Measurements from ENCODE around the gene SLC28A1. TPM values are rescaled to one million over a fixed set of nuclear protein-coding genes. Genes with fewer than 3 reads are reported as not detected.

Gene SLC28A1
- total RNA-seq, 4 donors from 2014 or later, result not detected

DNA sequence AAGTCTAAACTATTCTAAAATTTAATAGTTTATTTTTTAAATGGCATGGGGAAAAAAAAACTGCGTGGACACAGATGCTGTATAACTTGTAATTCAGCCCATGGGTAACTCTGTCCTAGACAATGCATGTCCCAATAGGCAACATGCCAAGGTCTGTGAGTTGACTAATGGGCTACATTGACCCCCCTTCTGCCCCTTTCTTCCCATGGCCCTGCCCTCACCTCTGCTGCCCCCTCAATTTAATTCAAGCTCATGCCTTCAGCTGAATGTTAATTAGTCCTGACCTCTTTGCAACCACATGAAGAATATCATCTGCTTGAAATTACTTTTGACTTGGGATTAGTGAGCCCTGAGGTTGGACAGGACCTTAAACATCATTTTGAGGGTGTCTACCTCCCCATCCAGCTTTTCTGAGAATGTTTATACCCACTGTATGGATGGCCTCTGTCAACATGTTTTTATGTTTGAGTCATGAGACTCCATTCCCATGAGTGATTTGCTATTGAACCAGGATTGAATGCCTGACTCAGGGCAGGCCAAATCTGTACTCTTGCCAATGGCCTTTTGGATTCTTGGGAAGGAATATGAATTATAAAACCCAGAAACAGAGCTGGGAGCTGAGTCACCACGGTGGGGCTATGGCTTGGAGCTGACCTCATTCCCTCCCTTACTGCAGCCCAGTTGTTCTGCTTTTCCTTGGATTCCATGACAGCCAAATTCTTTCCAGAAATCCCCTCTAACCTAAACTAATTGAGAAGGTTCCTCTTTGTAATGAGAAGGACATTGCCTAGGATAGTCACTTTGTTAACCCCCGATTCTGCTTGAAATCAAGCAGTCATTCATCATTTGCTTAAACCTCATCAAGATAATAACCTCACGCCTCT, 63.7 kb downstream of the SLC28A1 start:
- TF ChIP-seq EP300 (IDR thresholded peaks at IDR 0.05; ENCODE audit: low read depth), result no peak
- TF ChIP-seq POLR2AphosphoS5 (IDR thresholded peaks at IDR 0.05), result peak in 1 of 3 donors; percentile 17
- TF ChIP-seq POLR2A (IDR thresholded peaks at IDR 0.05), result no peak
- TF ChIP-seq, protein P1, sequence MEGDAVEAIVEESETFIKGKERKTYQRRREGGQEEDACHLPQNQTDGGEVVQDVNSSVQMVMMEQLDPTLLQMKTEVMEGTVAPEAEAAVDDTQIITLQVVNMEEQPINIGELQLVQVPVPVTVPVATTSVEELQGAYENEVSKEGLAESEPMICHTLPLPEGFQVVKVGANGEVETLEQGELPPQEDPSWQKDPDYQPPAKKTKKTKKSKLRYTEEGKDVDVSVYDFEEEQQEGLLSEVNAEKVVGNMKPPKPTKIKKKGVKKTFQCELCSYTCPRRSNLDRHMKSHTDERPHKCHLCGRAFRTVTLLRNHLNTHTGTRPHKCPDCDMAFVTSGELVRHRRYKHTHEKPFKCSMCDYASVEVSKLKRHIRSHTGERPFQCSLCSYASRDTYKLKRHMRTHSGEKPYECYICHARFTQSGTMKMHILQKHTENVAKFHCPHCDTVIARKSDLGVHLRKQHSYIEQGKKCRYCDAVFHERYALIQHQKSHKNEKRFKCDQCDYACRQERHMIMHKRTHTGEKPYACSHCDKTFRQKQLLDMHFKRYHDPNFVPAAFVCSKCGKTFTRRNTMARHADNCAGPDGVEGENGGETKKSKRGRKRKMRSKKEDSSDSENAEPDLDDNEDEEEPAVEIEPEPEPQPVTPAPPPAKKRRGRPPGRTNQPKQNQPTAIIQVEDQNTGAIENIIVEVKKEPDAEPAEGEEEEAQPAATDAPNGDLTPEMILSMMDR (IDR thresholded peaks at IDR 0.05), result no peak
- intact Hi-C loops (cut with DNase I; ENCODE audit: low total_unique reads) (no loop called here), in situ Hi-C loops (cut with MboI; ENCODE audit: low pct_ligation_motif_present in 1 of 4, low pct_unique_long_range_greater_than_20kb in 1 of 4, low sequenced_read_pairs in 3 of 4) (no loop called here)
- peak overlapping the region in 2 of 4 donors; percentile 25 to 50 for H3K27ac ChIP-seq
- H3K4me3 ChIP-seq, result no peak overlapping the region
- no peaks in the 10 kb centered on the region for H3K27me3 ChIP-seq
- H3K4me1 ChIP-seq, result no peaks in the 10 kb centered on the region
- no peaks in the 10 kb centered on the region for H3K36me3 ChIP-seq
- no peaks in the 10 kb centered on the region for H3K9me3 ChIP-seq
- no peak for DNase-seq
- 66 to 68% methylated on average over 3 to 4 of the region's 4 CpGs for WGBS, 2 donors (ENCODE audit: low coverage in 1 of 2)

DNA sequence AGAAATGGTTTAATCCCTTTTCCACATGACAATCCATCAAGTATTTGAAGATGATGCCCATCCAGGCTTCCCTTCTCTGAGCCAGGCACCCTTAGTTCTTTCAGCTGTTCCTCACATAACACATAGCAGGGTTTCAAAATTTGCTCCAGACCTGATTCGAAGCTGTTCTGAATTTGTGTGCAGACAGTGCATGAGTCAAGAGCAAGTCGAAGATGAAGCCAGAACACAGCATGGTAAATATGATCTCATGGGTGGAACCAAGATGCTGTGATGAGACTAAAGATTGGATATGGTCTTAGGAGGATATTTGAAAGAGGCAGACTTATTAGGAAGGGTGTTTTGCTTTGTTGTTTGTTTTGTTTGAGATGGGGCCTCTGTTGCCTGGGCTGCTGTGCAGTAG, 64.6 kb downstream of the SLC28A1 start:
- DNase-seq, result no peak
- peak overlapping the region in 1 of 4 donors; percentile 25 for H3K27ac ChIP-seq

DNA sequence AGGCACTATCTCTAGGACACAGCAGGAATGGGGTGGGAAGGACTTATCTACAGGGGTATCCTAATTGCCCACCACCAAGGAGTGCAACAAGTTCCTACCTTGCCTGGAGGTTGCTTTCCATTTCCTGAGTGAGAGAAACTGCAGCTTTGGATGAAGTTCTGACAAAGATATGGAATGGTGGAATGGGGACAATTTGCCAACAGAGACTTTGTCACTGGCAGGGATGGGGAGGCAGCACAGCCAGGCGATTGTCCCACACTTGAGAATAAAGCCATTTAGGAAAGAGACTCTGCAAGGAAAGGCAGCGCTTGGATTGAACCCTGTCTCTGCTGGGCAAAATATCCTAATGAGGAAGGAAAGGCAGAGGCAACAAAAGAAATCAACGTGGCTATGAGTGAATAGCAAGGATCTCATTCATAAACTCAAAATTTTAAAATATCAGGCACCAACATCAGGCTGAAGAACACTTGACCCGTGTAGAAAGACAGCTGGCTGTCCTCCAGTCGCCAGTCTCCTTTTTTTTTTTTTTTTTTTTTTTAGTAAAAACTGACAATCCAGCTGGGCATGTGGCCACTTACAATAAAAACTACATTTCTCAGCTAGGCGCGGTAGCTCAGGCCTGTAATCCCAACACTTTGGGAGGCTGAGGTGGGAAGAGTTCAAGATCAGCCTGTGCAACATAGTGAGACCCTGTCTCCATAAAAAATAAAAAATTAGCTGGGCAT, 65.5 kb downstream of the SLC28A1 start:
- Histone ChIP-seq H3K4me1 (no peaks in the 10 kb centered on the region), H3K9me3 (no peaks in the 10 kb centered on the region), H3K27me3 (no peaks in the 10 kb centered on the region), H3K4me3 (no peak overlapping the region), H3K27ac (no peak overlapping the region), H3K36me3 (no peaks in the 10 kb centered on the region)
- no peak for DNase-seq
- in situ Hi-C loops (cut with MboI; ENCODE audit: low pct_ligation_motif_present in 1 of 4, low pct_unique_long_range_greater_than_20kb in 1 of 4, low sequenced_read_pairs in 3 of 4), result loop anchor here in 2 of 4 donors (5.0 to 25.0 kb wide), 3 partner anchors 92 to 337 kb away; no protein-coding TSS in a partner anchor
- WGBS, 2 donors (ENCODE audit: low coverage in 1 of 2), result 38 to 56% methylated on average over 7 of the region's 7 CpGs
- intact Hi-C loops (cut with DNase I; ENCODE audit: low total_unique reads), result no loop called here
- no peak for TF ChIP-seq POLR2A (IDR thresholded peaks at IDR 0.05)
- TF ChIP-seq, protein P1 (IDR thresholded peaks at IDR 0.05), result no peak
- no peak for TF ChIP-seq EP300 (IDR thresholded peaks at IDR 0.05; ENCODE audit: low read depth)
- no peak for TF ChIP-seq POLR2AphosphoS5 (IDR thresholded peaks at IDR 0.05)

More for the DNA sequence above, 64.6 kb downstream of the SLC28A1 start:
- 83 to 84% methylated on average over 2 of the region's 2 CpGs for WGBS, 2 donors (ENCODE audit: low coverage in 1 of 2)
- in situ Hi-C loops (cut with MboI; ENCODE audit: low pct_ligation_motif_present in 1 of 4, low pct_unique_long_range_greater_than_20kb in 1 of 4, low sequenced_read_pairs in 3 of 4) (no loop called here), intact Hi-C loops (cut with DNase I; ENCODE audit: low total_unique reads) (no loop called here)
- TF ChIP-seq EP300 (IDR thresholded peaks at IDR 0.05; ENCODE audit: low read depth) (no peak), POLR2AphosphoS5 (IDR thresholded peaks at IDR 0.05) (no peak), POLR2A (IDR thresholded peaks at IDR 0.05) (no peak)
- TF ChIP-seq, protein P1 (IDR thresholded peaks at IDR 0.05), result no peak
- Histone ChIP-seq H3K4me3 (no peak overlapping the region), H3K9me3 (no peaks in the 10 kb centered on the region), H3K27me3 (no peaks in the 10 kb centered on the region), H3K36me3 (no peaks in the 10 kb centered on the region), H3K4me1 (no peaks in the 10 kb centered on the region)

DNA sequence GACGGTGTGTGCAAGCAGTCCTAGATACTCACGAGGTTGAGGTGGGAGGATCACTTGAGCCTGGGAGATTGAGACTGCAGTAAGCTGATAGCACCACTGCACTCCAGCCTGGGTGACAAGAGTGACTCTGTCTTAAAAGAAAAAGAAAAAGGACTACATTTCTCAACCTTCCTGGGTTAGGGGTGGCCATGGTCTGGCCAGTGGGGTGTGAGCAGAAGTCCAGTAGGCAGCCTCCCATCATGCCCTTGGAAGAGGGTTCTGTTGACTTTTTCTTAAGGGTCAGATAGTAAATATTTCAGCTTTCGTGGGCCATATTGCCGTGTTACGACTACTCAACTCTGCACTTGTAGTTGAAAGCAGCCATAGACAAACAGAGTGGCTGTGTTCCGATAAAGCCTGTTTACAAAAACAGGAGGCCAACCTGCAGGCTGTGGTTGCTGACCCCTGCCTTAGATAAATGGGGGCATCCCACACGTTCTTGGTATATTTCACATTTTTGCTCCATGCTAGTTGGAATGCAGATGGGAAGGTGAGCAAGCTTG, 66.2 kb downstream of the SLC28A1 start:
- TF ChIP-seq EP300 (IDR thresholded peaks at IDR 0.05; ENCODE audit: low read depth) (no peak), POLR2AphosphoS5 (IDR thresholded peaks at IDR 0.05) (no peak), POLR2A (IDR thresholded peaks at IDR 0.05) (no peak)
- TF ChIP-seq, protein P1 (IDR thresholded peaks at IDR 0.05), result no peak
- no peak for DNase-seq
- in situ Hi-C loops (cut with MboI; ENCODE audit: low pct_ligation_motif_present in 1 of 4, low pct_unique_long_range_greater_than_20kb in 1 of 4, low sequenced_read_pairs in 3 of 4), result loop anchor here in 2 of 4 donors (5.0 to 25.0 kb wide), 3 partner anchors 92 to 337 kb away; no protein-coding TSS in a partner anchor

More for the DNA sequence above, 66.2 kb downstream of the SLC28A1 start:
- intact Hi-C loops (cut with DNase I; ENCODE audit: low total_unique reads), result no loop called here
- Histone ChIP-seq H3K4me1 (peaks cover 0 to 4% (median 1%) of the 10 kb centered on the region in 4 donors), H3K36me3 (no peaks in the 10 kb centered on the region), H3K4me3 (no peak overlapping the region), H3K9me3 (no peaks in the 10 kb centered on the region), H3K27me3 (no peaks in the 10 kb centered on the region), H3K27ac (no peak overlapping the region)
- 77 to 89% methylated on average over 5 to 7 of the region's 7 CpGs for WGBS, 2 donors (ENCODE audit: low coverage in 1 of 2)
